Thyroid gland (tissue), 4 donors: ENCODE results near the gene ORM2.

Source experiments
- CTCF ChIP-seq, 6 experiments: fragments of 200-600 bp in 3 of 6; fragments of 450-650 bp in 3 of 6; sonication (generic) in 3 of 6; IDR thresholded peaks; one replicate each; pipeline ENCODE4 v1.5.1; 2016 to 2019; ENCODE audit warnings: antibody characterized with exemption in 6 of 6, mild to moderate bottlenecking in 2 of 6, inconsistent platforms in 1 of 6, moderate library complexity in 1 of 6
- POLR2A ChIP-seq, 2 donors: fragments of 450-650 bp; IDR thresholded peaks; one replicate each; pipeline ENCODE4 v1.6.1; 2017; ENCODE audit warnings: antibody characterized with exemption in 2 of 2, mild to moderate bottlenecking in 2 of 2, moderate library complexity in 1 of 2

- TF ChIP-seq CTCF (IDR thresholded peaks at IDR 0.05), result no peak
- no peak for TF ChIP-seq POLR2A (IDR thresholded peaks at IDR 0.05)
These were observed 21.8 kb upstream of the ORM2 start for GRCh38 chr9:114307899-114308267.
